ENCODE measurements around the gene DNAJC5. TPM values are rescaled to one million over a fixed set of nuclear protein-coding genes. Genes with fewer than 3 reads are reported as not detected.

DNAJC5 gene
- total and polyA plus RNA-seq, 10 donors, result 12.7 to 83.1 (median 58.6) TPM

- TF ChIP-seq POLR2AphosphoS5 (IDR thresholded peaks at IDR 0.05) (peak; percentile 31 to 65 (median 57)), POLR2A (IDR thresholded peaks at IDR 0.05) (no peak), CTCF (IDR thresholded peaks at IDR 0.05 in 8 of 11, conservative IDR thresholded peaks at IDR 0.05 in 3 of 11) (peak in 2 of 11 experiments; percentile 10 to 38)
- intact Hi-C loops (cut with DNase I; ENCODE audit: low total_unique reads), result no loop called here
- H3K27me3 ChIP-seq (replicated peaks in 1 of 7), result no peaks in the 10 kb centered on the region
- no peaks in the 10 kb centered on the region for H3K9me3 ChIP-seq
- H3K4me1 ChIP-seq, result peaks cover 42 to 92% (median 77%) of the 10 kb centered on the region in 6 donors
- H3K36me3 ChIP-seq, result peaks cover 0 to 61% (median 41%) of the 10 kb centered on the region in 6 donors
- H3K4me3 ChIP-seq, result peak overlapping the region in 1 of 8 donors; percentile 63
- H3K27ac ChIP-seq, result peak overlapping the region in 6 of 8 donors; percentile 8 to 90 (median 82)
- peak; percentile 80 for DNase-seq
- WGBS, 5 donors, result 66 to 87% (median 78%) methylated on average over 12 to 15 of the region's 15 CpGs
These were observed 52.2 kb downstream of the DNAJC5 start for GRCh38 chr20:63946986-63947637.

GRCh38 chr20:63947638-63948456 lies 52.9 kb downstream of the DNAJC5 start:
- no peaks in the 10 kb centered on the region for H3K27me3 ChIP-seq (replicated peaks in 1 of 7)
- peaks cover 47 to 92% (median 77%) of the 10 kb centered on the region in 6 donors for H3K4me1 ChIP-seq
- 15 to 33% (median 17%) methylated on average over 20 to 27 of the region's 27 CpGs for WGBS, 5 donors
- TF ChIP-seq CTCF (IDR thresholded peaks at IDR 0.05 in 8 of 11, conservative IDR thresholded peaks at IDR 0.05 in 3 of 11) (peak in 3 of 11 experiments; percentile 22 to 23 (median 22)), POLR2A (IDR thresholded peaks at IDR 0.05) (no peak), POLR2AphosphoS5 (IDR thresholded peaks at IDR 0.05) (peak; percentile 63 to 68 (median 64))
- H3K27ac ChIP-seq, result peak overlapping the region; percentile 16 to 90 (median 79)
- H3K36me3 ChIP-seq, result peaks cover 0 to 62% (median 36%) of the 10 kb centered on the region in 6 donors
- H3K9me3 ChIP-seq, result no peaks in the 10 kb centered on the region
- DNase-seq, result peak; percentile 84
- intact Hi-C loops (cut with DNase I; ENCODE audit: low total_unique reads), result no loop called here
- H3K4me3 ChIP-seq, result peak overlapping the region in 3 of 8 donors; percentile 15 to 63 (median 15)

GRCh38 chr20:63950701-63951397 lies 55.9 kb downstream of the DNAJC5 start:
- Histone ChIP-seq H3K36me3 (peaks cover 0 to 35% (median 6%) of the 10 kb centered on the region in 6 donors), H3K4me3 (no peak overlapping the region), H3K4me1 (peaks cover 65 to 100% (median 97%) of the 10 kb centered on the region in 6 donors), H3K27me3 (replicated peaks in 1 of 7) (no peaks in the 10 kb centered on the region), H3K27ac (peak overlapping the region in 5 of 8 donors; percentile 77 to 90 (median 83)), H3K9me3 (no peaks in the 10 kb centered on the region)
- no peak for TF ChIP-seq POLR2A (IDR thresholded peaks at IDR 0.05)
- no peak for TF ChIP-seq CTCF (IDR thresholded peaks at IDR 0.05 in 8 of 11, conservative IDR thresholded peaks at IDR 0.05 in 3 of 11)
- TF ChIP-seq POLR2AphosphoS5 (IDR thresholded peaks at IDR 0.05), result peak in 2 of 3 donors; percentile 44 to 54
- intact Hi-C loops (cut with DNase I; ENCODE audit: low total_unique reads), result no loop called here
- 67 to 87% (median 79%) methylated on average over 7 to 20 of the region's 20 CpGs for WGBS, 5 donors
- peak; percentile 75 for DNase-seq
